Measurements from ENCODE around the gene RFTN1. TPM values are rescaled to one million over a fixed set of nuclear protein-coding genes. Genes with fewer than 3 reads are reported as not detected.

Gene RFTN1
- total and polyA plus RNA-seq, 2 of the 8 experiments (the other 6 are each of a cell fraction or from before 2014, with no cell fraction given) = 4.6 to 6.7 TPM

DNA sequence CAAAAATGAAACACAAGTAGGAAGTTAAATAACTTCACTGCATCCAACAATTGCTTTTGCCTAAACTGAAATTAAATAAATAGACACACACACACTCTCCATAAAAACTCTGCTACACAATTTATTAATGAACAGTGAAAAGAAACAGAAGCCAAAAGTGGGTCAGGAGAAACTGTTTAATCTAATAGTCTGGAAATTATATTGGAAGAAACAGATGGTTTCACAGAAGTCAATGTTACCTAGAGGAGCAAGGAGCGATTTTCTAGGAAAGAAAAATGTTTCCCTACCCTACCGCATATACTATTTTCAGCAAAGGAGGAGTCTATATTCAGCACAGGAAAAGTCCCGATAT is 32.0 kb downstream of the RFTN1 start:
- Histone ChIP-seq H2BK120ac (replicated peaks; ENCODE audit: low read depth, low read length) (no peak overlapping the region), H2AFZ (ENCODE audit: low read length) (no peak overlapping the region), H3K14ac (ENCODE audit: insufficient read length) (no peak overlapping the region), H3K4me2 (ENCODE audit: insufficient read depth in 1 of 2, low read depth in 2 of 2, low read length in 2 of 2) (no peak overlapping the region), H4K20me1 (replicated peaks in 1 of 2; ENCODE audit: control insufficient read depth in 1 of 2, insufficient read depth in 2 of 2, low read length in 2 of 2) (no peaks in the 10 kb centered on the region), H3K18ac (ENCODE audit: extremely low read depth, low read length) (no peak overlapping the region), H3K36me3 (ENCODE audit: control insufficient read depth in 2 of 4, insufficient read depth in 4 of 4, low read length in 3 of 4) (no peaks in the 10 kb centered on the region), H4K5ac (ENCODE audit: insufficient read length, low read depth, low read length) (no peak overlapping the region), H3K79me2 (ENCODE audit: control insufficient read depth in 1 of 2, insufficient read depth in 2 of 2, low read length in 2 of 2) (no peaks in the 10 kb centered on the region; a peak in 1 of 4 replicates), H3K4ac (replicated peaks; ENCODE audit: insufficient read length, low read depth, low read length) (no peak overlapping the region), H3K4me3 (ENCODE audit: extremely low read depth in 1 of 4, insufficient read depth in 2 of 4, low read depth in 3 of 4, low read length in 4 of 4) (no peak overlapping the region), H4K8ac (ENCODE audit: extremely low read depth, insufficient read depth, low read length) (no peak overlapping the region), H3K4me1 (replicated peaks in 1 of 4; ENCODE audit: control insufficient read depth in 3 of 4, insufficient read depth in 4 of 4, low read length in 3 of 4) (peaks cover 6 to 26% (median 18%) of the 10 kb centered on the region in 4 experiments; a peak in 6 of 7 replicates), H2BK15ac (ENCODE audit: low read length) (no peak overlapping the region), H3K27me3 (replicated peaks in 1 of 4; ENCODE audit: control insufficient read depth in 3 of 4, extremely low read depth in 1 of 4, insufficient read depth in 3 of 4, low read length in 3 of 4) (no peaks in the 10 kb centered on the region), H2AK5ac (ENCODE audit: low read depth, low read length) (no peak overlapping the region), H4K91ac (replicated peaks; ENCODE audit: insufficient read length, low read length) (no peak overlapping the region), H3K27ac (ENCODE audit: low read depth, low read length) (no peak overlapping the region), H3K56ac (replicated peaks; ENCODE audit: insufficient read length, low read depth, low read length) (no peak overlapping the region), H3K23me2 (ENCODE audit: low read depth, low read length) (no peaks in the 10 kb centered on the region), H3K79me1 (ENCODE audit: low read depth, low read length) (no peaks in the 10 kb centered on the region), H3K9me3 (ENCODE audit: insufficient read depth in 2 of 2, low read depth in 1 of 2, low read length in 1 of 2) (no peaks in the 10 kb centered on the region), H2BK5ac (ENCODE audit: low read depth, low read length) (no peak overlapping the region), H3K9ac (replicated peaks in 1 of 4; ENCODE audit: extremely low read depth in 1 of 4, low read depth in 3 of 4, low read length in 3 of 4) (no peak overlapping the region), H2BK20ac (ENCODE audit: low read length) (peak overlapping the region; percentile 56; the same call in 1 of the 2 replicates), H2BK12ac (ENCODE audit: low read depth, low read length) (peak overlapping the region; percentile 86; the same call in 1 of the 2 replicates), H3K23ac (ENCODE audit: insufficient read length) (no peak overlapping the region)
- WGBS, 2 experiments (ENCODE audit: extremely low coverage in 1 of 2, insufficient coverage in 1 of 2, insufficient read length in 1 of 2, insufficient replicate concordance in 2 of 2, low coverage in 1 of 2, low lambda C conversion rate in 2 of 2, missing lambda C conversion rate in 1 of 2) = 91% methylated on average over 3 of the region's 3 CpGs; no CpG with 5 or more reads in 1 of the 2 experiments
- FAIRE-seq (no peak), DNase-seq (ENCODE audit: low read depth in 1 of 2, low spot score in 2 of 2) (no peak)
- no peak for TF ChIP-seq CBX8 (IDR thresholded peaks at IDR 0.05; ENCODE audit: borderline replicate concordance, low read depth, low read length)
- TF ChIP-seq SUZ12 (IDR thresholded peaks at IDR 0.05; ENCODE audit: low read length) = no peak
- no peak for TF ChIP-seq TCF12 (IDR thresholded peaks at IDR 0.05; ENCODE audit: low read depth, low read length)
- TF ChIP-seq PHF8 (conservative IDR thresholded peaks at IDR 0.05; ENCODE audit: low read depth, low read length) = no peak
- TF ChIP-seq RBBP5 (IDR thresholded peaks at IDR 0.05; ENCODE audit: borderline replicate concordance, low read depth, low read length) = no peak
- no peak for TF ChIP-seq HDAC2 (IDR thresholded peaks at IDR 0.05; ENCODE audit: borderline replicate concordance in 1 of 2, low read depth in 2 of 2, low read length in 2 of 2)
- no peak for TF ChIP-seq CHD1 (IDR thresholded peaks at IDR 0.05; ENCODE audit: low read depth, low read length)
- POLR2A ChIA-PET (ENCODE audit: partially characterized antibody) = interaction anchor here (0.6 to 1.2 kb wide), 2 partner anchors 16 to 27 kb away, joined by 3 to 5 read pairs; no protein-coding TSS in a partner anchor
- CTCF ChIA-PET (ENCODE audit: partially characterized antibody) = interaction anchor here (1.0 to 1.6 kb wide), 3 partner anchors 21 to 115 kb away, joined by 3 to 7 read pairs (median 3); no protein-coding TSS in a partner anchor

All from H1 (cell line).